HG03108 (cell line): Measurements from ENCODE around the gene PLAAT1.

Experiments
- ATAC-seq: cut with Tn5 transposase; IDR thresholded peaks from one replicate; pipeline ENCODE4 v1.9.1; 2021; ENCODE audit warnings: moderate library complexity; ENCODE audit not compliant: unreplicated experiment

The PLAAT1 gene

DNA sequence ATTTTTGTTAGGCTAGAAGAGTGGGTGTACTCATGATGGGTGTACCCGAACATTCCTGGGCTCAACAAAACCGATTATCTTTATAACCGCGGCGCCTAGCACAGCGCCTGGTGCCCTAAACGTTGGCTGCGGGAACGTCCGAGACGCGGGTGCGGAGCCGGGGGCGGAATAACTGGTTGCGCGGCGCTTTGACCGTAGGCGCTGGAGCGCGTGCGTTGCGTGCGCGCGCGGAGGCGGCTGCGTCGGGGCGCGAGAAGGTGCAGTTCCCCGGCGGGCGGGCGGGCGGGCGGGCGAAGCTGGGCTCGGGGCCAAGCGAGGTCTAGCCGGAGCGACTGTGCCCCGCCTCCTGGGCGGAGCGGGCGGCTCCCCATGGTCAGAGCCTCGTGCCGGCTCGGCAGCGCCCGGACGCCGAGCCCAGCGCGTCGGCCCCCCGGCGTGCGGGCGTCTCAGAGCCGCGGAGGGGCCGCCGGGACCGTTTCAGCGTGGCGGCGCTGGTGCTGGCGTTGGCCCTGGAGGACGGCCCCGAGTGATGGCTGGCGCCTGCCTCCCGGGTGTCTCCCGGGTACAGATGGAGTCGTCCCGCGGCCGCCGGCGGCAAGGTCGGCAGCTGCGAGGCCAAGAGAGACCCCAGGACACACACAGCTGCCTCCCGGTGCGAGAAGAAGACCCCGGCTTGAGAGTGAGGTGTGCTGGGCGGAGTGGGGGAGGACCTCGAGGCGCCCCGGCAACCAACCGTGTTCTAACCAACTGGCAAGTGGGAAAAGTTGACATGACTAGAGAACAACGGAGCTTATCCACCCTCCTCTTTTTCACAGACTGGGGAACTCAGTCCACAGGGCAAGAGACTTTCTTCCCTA is at the start of gene PLAAT1:
TSS of gene PLAAT1 (plus strand) at position 373 of the 857 bp plus-strand sequence. CDS start 14,429 bp downstream, outside the sequence.
- peak; percentile 61 for ATAC-seq

DNA sequence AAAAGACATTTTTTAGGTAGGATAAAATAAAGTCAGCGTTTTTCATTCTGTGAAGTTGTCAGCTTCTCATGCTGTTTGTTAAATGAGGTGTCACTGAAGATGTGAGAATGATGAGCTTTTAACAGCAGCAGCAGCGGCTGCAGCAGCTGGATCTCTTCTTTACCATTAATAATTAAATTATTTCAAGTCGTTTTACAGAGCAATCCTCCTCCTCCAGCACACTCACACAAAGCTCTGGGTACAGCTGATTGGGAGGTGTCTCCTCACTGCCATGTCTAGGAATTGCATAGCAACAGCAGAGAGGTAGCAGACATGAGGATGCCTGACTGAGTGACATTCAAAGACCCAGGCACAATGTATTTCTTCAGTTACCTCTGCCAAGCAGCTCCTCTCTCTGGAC is 46.7 kb upstream of the PLAAT1 start:
- ATAC-seq = no peak

DNA sequence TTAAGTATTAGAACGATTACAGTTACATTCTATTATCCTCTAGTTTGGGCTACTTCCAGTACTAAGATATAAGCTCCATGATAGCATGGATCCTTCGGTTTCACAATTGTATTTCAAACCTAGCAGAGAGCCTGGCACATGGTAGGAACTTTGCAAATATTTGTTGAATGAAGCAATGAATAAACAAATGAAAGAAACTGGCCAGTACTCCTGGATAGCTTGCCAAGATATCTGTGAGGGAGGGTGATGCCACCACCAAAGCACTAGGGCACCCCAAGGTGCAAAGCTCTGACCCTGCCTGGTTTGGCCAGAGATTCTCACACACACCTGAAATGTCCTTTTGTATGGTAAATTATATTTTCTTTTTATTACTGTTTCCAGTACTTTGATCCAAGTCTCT is 44.3 kb upstream of the PLAAT1 start:
- ATAC-seq = no peak

DNA sequence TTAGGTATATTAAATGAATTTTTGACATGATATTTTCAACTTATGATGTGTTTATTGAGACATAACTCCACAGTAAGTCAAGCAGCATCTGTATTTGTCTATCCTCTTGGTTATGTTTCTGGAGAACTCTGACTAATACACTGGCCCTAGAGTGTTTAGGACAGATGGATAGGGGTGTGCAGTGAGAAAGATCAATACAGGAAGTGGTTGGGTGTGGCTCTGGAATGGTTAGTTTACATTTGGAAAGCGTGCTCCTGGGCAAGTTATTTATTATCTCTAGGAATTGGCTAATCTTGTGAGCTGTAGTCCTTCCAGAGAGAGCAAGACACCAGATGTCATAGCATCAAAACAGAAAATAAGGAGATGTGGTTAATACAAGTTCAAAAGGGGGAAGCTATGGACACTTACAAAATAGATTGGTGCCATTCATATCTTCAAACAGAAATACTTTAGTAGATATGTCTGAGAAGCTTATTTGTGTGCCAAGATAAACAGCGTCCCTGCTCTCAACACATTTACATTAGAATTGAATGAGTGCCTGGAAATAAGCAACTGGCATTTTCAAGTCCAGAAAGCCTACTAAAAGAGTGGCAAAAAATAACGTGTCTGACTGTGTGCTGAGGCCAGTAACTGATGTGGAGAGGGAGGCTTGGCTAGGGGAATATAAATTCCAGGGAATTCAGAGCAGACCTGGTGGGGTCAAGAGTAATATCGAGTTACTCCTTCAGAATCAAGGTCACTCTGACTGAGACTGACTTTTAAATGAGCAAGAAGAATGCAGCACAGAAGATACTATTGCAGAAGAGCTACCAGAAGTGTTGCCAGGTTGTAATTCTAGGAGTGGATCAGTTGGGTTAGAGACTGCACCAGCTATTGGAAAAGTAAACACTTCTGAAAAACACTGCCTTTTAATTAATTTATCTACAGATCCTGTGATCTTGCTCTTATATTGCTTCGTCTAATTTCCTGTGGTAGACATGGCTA is 33.4 kb upstream of the PLAAT1 start:
- ATAC-seq = no peak

DNA sequence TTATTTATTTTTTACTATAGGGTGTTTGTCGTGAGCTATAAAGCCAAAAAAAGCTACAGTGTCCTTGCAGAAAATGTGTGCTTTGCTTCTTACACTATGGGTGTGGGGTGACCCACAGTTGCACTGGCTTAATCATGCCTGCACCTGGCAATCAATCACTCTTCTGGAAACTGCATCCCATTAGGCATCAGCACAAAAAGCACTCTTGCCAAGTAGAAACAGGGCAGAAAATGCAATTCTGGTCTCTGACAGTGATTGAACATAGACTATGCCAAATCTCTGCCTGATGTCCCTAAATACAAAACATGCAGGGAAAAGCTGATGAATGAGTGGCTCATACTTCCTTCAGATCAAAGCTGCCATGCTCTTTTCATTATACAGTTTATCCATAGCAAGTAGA is 30.4 kb upstream of the PLAAT1 start:
- ATAC-seq = no peak

DNA sequence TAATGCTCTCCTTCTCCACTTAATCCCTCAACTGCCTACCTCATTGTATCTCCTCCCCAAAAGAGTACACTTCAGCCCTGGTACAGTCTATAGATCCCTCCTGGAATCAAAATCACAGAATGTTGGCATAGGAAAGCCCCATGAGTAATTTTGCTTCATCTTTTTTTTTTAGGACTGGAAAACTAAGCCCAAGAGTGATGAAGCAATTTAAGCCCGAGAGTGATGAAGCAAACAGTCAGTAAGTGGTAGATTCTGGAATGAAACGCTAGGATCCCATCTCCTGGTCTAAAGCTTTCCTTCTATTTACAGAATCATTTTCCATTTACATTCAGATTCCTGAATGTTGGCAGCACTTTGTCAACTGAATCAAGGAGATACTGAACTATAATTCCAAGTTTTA is 29.8 kb upstream of the PLAAT1 start:
- no peak for ATAC-seq

DNA sequence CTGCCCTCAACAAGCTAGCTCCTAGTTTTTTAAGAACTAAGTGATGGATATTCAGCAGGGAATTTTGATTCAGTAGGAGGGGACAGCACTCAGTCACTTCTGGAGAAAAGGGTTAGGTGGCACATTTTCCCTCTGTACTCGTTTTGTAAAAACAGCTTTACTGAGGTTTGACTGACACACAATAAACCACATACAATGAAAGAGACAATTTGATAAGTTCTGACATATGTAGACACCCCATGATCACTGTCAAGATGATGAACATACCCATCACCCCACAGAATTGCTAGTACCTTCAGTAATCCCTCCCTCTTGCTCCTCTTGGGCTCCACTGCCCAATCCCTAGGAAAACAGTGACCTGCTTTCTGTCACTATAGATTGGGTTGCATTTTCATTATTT is 29.0 kb upstream of the PLAAT1 start:
- no peak for ATAC-seq

DNA sequence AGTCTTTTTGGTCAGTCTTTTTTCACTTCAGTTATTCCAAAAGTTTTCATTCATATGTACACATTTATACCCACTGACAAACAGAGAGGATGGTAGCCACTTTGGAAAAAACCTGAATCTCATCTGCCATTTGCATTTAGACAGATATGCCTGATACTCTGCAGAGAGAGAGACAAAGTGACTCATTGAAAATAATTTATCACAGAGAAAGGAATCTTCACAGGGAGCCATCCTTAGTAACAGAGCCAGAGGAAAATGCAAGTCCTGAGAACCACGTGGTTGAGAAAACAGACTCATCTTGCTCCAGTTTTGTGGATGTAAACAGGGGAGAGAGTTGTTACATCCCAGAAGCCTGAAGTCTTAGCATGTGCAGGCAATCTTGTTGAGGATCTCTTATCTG is 28.2 kb upstream of the PLAAT1 start:
- ATAC-seq = no peak

DNA sequence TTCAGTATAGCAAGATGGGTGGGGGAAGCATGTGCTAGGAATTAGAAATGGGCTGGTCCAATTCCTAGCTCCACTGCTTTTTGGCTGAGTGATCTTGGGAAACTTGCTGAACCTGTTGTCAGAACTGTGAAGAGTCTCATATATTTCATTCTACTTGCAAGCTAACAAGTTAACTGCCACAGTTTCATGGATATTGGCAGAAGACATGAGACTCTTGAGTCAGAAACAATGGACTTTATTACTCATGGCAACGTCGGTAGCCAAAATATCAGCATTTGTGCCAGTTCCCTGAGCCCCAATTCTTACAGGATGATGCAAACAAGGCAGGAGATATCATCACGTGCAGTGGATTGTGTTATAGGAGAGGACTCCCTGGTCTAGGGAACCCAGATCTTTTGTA is 26.6 kb upstream of the PLAAT1 start:
- ATAC-seq = no peak

DNA sequence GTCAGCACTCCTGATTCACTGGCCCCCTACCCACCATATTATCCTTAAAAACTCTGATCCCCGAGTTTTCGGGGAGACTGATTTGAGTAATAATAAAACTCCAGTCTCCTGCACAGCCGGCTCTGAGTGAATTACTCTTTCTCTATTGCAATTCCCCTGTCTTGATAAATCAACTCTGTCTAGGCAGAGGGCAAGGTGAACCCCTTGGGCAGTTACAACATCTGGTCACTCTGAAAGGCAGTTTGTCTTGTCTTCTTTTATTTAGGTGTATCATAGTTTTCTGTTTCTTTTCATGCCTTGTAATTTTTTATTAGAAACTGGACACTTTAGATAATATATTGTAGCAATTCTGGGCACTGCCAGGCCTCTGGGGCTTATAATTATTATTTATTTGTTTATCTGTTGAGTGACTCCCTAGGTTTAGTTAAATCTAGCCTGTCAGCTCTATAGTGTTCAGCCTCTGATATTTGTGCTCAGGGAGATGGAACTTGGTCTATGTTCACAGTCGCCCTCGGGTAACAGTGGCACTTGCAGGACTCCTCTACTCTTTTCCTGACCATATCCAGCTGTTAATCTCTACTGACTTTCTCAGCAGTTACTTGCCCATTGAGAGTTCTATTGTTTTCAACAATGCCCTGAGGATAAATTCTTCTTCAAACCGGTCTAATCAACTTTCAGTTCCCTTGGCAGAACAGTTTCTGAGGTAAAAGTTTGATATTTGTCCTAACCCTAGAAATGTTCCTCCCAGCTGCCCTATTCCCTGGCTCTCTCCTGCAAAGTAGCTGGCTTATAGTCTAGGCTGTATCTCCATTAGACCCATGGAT is 15.5 kb upstream of the PLAAT1 start:
- ATAC-seq = no peak

DNA sequence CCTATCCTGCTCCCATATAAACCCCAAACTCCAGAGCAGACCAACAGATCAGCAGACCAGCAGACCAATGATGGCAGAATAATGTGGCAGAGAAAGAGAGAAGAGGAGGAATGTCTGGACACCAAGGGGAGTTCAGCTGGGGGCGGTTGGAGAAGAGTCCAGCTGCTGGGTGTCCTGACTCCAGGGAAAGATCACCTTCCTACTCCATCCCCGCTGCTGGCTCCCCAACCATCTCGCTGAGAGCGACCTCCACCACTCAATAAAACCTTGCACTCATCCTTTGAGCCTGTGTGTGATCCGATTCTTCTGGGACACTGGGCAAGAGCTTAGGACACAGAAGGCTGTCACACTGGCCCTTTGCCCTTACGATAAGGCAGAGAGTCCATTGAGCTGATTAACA is 12.8 kb upstream of the PLAAT1 start:
- no peak for ATAC-seq

DNA sequence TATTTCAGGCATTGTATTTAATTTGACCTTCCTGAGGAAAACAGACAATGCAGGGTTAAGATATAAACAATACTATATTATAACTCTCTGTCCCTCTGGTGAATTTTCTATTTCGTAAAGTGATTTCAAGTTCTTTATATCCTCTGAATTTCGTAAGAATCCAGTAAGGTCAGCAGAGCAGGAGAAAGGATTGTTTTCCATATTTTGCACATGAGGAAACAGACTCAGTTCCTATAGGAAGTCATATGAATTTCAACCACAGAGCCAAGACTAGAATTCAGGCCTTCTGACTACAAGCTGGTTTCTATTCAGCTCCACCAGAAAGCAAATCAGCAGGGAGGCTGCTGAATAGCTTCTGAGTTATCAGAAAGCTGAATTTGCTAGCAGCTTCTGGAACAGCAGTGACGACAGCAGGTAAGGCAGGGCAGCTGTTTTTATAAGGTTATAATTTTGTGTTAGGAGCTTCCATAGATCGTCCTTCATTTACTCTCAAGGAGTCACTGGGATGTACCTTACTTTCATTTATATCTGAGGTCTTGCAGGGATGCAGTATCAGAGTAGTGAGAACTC is 11.1 kb upstream of the PLAAT1 start:
- no peak for ATAC-seq

DNA sequence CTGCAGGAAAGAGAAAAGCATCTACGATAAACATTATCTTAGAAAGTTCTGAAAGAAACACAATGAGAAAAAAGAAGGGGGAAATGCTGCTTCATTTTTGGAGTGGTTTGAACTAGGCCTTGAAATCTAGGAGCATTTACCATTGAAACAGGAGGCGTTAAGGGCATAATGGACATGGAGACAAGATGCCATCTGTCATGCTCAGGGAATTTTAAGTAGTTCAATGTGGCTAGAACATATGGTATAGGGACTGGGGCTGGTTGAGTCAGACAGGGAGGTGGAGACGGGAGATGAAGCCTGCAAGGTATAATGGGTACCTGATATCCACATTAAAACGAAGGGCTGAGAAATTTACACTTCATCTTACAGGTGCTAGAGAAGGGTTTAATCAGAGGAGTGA is 10.4 kb upstream of the PLAAT1 start:
- no peak for ATAC-seq

DNA sequence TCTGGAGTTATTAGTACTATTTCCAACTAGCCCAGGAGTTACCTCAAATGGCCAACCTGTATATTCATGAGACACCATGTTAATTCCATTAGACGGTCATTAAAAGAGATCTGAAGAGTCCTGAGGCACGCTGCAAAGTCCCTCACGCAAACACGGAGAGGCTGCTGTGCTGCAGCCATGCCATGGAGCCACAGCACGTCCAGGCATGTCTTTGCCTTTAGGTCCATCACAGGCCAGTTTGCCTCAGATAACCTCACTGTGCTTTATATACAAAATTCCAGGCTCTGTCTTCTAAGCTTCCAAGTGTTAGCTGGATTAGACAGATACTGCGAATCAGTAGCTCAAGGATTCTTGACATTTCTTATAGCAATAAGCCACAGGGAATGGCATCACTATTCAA is 9.8 kb upstream of the PLAAT1 start:
- no peak for ATAC-seq

DNA sequence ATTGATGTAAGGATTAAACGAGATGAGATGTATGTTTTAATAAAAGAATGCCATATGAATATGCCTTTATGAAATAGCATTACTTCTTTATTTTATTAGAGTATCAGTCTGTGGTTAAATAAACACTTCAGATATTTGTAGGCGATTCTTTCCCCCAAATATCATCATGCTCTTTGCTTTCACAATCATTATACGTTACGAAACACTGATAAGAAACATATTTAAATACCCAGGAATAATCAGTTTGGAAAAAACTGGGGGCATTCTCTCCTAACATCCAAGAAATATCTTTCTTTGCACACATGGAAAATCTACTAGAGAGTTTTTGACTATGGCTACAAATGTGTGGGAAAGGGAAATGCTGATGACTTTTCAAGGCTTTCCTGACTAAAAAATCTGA is 4.4 kb upstream of the PLAAT1 start:
- no peak for ATAC-seq

DNA sequence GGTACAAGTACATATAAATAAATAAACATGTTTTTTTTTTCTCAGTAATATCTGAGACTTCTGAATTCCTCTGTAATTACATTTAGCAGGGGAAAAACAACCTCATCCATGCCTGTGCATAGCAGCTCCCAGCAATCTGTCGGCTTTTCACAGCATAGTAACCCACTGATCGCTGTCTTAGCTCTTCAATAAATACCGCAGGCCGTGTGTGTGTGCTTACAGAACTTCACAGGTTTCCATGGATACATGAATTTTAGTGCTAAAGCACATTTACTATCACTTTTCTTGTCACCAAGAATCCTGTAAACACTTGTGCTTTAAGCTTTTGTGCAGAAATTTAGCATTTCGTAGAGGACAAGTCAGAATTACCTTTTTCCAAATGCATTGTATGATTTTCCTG is 4.0 kb upstream of the PLAAT1 start:
- no peak for ATAC-seq

DNA sequence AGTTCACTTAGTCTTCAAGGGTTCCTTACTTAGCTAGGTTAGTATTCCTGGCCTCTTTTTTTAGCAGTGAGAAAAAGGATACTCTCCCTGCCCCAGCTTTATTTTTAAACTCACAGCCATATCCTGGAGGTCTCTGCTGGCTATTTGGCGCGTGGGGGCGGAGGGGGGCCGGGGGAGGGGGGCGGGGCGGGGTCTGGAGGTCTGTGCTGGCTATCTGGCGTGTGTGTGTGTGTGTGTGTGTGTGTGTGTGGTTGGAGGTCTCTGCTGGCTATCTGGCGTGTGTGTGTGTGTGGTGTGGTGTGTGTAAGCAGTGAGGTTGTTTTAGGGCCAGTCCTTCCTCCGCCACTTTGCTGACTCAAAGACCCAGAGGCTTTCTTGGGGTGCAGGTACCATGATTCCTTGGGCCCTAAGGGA is 579 bp upstream of the PLAAT1 start:
- no peak for ATAC-seq

DNA sequence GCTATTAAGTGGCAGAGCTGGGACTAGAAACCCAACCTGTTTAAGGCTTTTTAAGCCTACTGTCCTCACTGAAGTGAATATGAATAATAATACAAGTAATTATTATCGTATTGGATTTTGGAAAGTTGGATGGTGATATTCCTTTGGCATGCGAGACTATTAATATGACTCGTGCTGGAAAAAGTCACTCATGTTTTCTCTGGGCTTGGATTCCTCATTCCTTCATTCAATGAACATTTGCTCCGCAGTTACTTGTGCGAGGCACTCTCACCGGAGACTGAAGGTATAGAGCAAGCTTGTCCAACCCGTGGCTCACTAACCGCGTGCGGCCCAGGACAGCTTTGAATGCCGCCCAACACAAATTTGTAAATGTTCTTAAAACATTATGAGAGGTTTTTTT is 694 bp downstream of the PLAAT1 start:
- no peak for ATAC-seq

DNA sequence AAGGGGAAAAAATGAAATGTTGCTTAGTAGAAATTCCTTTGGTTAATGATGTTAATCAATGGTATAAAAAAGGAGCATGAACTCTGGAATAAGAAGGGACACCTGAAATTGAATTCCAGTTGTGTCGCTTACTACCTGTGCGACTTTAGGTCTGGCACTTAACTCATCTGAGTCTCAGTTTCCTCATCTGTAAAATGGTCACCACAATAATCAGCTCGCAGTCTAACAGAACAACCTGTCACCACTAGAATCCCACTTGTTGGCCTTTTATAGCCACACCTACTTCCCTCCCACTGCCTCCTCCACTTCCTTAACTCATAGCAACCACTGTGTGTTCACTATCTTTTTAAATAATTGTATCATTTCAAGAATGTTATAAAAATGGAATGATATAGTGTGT is 2.5 kb downstream of the PLAAT1 start:
- no peak for ATAC-seq

DNA sequence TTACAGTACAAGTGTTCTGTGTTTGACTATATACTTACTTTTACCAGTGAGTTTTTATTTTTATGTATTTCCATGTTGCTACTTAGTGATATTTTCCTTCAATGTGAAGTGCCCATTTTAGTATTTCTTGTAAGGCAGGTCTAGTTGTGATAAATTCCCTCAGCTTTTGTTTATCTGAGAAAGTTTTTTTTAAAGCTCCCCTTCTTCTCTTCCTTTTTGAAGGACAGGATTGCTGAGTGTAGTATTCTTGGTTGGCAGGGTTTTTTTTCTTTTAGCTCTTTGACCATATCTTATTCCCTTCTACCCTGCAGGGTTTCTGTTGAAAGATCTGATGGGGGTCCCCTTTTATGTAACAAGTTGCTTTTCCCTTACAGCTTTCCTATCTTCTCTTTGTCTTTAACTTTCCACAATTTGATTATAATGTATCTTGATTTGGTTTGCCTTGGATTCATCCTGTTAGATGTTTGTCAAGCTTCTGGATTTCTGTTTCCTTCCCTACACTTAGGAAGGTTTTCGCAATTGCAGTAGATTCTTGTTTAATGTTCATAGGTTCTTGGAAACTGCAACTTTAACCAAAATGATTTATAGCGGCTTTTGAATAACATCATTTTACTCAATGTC is 7.9 kb downstream of the PLAAT1 start:
- no peak for ATAC-seq
